ENCODE measurements around the gene COPG2.

The COPG2 gene

GRCh38 chr7:130476297-130477150, 192.0 kb downstream of the COPG2 start:
- H3K4me3 ChIP-seq (ENCODE audit: low read length), result no peak overlapping the region
- TF ChIP-seq, protein P1, sequence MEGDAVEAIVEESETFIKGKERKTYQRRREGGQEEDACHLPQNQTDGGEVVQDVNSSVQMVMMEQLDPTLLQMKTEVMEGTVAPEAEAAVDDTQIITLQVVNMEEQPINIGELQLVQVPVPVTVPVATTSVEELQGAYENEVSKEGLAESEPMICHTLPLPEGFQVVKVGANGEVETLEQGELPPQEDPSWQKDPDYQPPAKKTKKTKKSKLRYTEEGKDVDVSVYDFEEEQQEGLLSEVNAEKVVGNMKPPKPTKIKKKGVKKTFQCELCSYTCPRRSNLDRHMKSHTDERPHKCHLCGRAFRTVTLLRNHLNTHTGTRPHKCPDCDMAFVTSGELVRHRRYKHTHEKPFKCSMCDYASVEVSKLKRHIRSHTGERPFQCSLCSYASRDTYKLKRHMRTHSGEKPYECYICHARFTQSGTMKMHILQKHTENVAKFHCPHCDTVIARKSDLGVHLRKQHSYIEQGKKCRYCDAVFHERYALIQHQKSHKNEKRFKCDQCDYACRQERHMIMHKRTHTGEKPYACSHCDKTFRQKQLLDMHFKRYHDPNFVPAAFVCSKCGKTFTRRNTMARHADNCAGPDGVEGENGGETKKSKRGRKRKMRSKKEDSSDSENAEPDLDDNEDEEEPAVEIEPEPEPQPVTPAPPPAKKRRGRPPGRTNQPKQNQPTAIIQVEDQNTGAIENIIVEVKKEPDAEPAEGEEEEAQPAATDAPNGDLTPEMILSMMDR (conservative IDR thresholded peaks at IDR 0.05; ENCODE audit: low read length), result no peak
- DNase-seq (ENCODE audit: low read depth), result peak; percentile 60

- DNase-seq (ENCODE audit: low read depth), result no peak
- H3K4me3 ChIP-seq (ENCODE audit: low read length), result no peak overlapping the region
- TF ChIP-seq, protein P1 (conservative IDR thresholded peaks at IDR 0.05; ENCODE audit: low read length), result no peak
Measured at GRCh38 chr7:130475776-130476175, 192.8 kb downstream of the COPG2 start.

DNA sequence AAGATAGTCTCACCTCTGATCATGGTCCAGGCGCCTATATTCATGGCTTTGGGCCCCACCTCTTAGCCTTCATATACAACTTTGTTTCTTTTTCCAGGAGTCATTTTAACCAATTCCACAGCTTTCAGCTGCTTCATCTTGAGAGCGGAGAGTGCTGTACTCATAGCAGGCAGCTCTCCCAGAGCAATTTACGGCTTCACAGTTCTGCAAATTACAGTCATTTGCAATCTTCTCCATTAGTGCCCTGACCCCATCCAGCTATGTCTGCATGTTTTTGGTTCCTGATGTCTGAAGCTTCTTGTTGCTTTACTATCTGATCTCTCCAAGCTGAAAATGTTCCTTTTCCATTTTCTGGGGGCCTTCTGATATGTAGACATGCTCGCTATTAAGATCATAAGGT, 194.7 kb downstream of the COPG2 start:
- TF ChIP-seq, protein P1 (conservative IDR thresholded peaks at IDR 0.05; ENCODE audit: low read length), result no peak
- no peak overlapping the region for H3K4me3 ChIP-seq (ENCODE audit: low read length)
- DNase-seq (ENCODE audit: low read depth), result no peak

DNA sequence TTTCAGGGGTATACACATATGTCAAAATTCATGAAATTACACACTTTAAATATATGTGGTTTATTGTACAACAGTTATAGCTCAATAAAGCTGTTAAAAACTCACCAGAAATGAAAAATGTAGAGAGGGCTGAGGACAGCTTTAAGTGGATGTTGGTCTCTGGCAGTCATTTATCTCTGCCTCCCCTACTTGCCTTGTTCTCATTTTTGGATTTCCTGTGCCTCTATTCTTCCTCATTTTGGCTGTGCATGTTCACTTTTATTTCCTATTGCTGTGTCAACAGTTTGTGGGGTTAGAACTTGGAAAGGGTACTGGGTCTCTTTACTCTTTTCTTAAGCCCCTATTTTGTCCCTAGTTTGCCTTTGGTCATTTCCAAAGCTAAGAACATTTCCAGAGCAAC, 195.3 kb downstream of the COPG2 start:
- DNase-seq (ENCODE audit: low read depth), result no peak
- TF ChIP-seq, protein P1 (conservative IDR thresholded peaks at IDR 0.05; ENCODE audit: low read length), result no peak
- H3K4me3 ChIP-seq (ENCODE audit: low read length), result no peak overlapping the region

DNA sequence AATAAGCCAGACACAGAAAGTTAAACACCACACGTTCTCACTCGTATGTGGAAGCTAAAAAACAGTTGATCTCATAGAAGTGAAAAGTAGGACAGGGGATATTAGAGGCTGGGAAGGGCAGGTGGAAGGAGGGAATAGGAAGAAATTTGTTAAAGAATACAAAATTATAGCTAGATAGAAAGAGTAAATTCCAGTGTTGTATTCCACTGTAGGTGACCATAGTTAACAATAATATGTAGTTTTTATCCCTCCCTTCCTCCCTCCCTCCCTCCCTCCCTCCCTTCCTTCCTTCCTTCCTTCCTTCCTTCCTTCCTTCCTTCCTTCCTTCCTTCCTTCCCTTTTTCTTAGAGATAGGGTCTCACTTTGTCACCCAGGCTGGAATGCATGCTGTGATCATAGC, 196.6 kb downstream of the COPG2 start:
- TF ChIP-seq, protein P1 (conservative IDR thresholded peaks at IDR 0.05; ENCODE audit: low read length), result no peak
- no peak overlapping the region for H3K4me3 ChIP-seq (ENCODE audit: low read length)
- DNase-seq (ENCODE audit: low read depth), result no peak

GRCh38 chr7:130468612-130469011, 199.9 kb downstream of the COPG2 start:
- H3K4me3 ChIP-seq (ENCODE audit: low read length), result no peak overlapping the region
- DNase-seq (ENCODE audit: low read depth), result no peak
- TF ChIP-seq, protein P1 (conservative IDR thresholded peaks at IDR 0.05; ENCODE audit: low read length), result no peak
